Measurements from ENCODE around the gene GALNT14.

GALNT14 gene

DNA sequence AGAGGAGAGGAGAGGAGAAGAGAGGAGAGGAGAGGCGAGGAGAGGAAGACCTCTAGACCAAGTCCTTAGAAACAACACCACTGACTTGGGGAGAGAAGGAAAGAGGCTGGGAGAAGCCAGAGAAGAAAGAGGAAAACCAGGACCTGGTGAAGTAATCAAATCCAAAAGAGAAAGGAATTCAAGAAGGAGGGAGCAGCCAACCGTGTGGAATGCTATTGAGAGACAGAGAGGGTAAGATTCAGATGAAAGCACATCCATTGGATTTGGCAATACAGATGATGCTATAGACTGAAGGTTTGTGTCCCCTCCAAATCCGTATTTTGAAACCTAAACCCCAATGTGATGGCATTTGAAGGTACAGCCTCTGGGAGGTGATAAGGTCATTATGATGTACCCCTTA lies 50.7 kb downstream of the GALNT14 start:
- DNase-seq (ENCODE audit: low read depth), result no peak

DNA sequence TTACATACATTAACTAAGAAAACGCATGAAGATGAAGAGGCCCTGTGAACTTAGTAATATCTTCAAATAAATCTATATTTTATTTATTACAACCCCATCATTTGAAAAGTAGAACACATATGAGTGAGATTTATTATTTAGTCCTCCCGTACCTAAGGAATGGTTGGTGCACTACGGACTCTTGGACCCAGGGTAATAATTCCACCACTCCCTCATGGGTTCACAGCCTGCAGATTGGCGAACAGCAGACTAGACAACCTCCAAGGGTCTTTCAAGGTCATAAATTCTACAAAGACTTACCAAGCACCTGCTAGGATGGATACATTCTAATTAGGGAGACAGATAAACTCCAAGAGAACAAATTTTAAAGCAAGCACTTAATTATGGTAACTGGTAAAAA lies 51.6 kb downstream of the GALNT14 start:
- DNase-seq (ENCODE audit: low read depth), result no peak

GRCh38 chr2:31083234-31083993 lies 54.8 kb downstream of the GALNT14 start:
- DNase-seq (ENCODE audit: low read depth), result no peak

DNA sequence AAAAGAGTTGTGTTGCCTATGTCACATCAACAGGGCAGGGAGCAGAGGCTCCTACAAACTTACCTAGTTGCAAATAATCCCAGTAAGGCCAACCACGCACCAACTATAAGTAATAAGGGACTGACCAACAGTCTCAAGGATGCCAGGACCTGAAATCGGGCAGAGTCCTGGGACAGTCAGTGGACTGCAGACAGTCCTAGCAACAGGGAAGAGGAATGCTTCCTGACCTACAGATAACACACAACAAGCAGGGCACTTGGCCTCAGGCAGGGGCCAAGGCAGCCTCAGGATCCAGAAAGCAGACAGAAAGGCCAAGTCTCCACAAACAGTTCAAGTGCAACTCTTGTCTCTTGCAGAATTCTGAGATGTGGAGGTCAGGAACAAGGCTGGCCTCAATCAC lies 56.2 kb downstream of the GALNT14 start:
- no peak for DNase-seq (ENCODE audit: low read depth)

GRCh38 chr2:31081492-31081891 lies 56.7 kb downstream of the GALNT14 start:
- DNase-seq (ENCODE audit: low read depth), result no peak

GRCh38 chr2:31080361-31080760 lies 57.9 kb downstream of the GALNT14 start:
- no peak for DNase-seq (ENCODE audit: low read depth)

DNA sequence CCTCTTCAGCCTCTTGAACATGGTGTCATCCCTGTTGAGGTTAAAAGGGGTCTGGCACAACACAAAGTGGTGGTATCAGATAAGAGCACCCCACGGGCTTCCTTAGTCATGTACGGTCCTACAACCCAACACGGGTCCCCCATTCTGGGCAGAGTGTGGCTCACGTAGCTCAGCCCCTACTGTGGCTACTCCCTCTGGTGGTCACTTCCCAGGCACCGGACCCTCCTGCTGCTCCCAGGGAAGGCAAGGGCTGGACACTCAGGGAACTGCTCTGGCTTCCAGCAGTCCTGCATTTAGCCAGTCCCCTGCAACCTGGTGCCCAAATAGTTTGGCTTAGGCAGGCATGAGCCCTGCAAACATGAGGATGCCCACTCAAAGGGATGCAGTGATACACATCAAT lies 58.6 kb downstream of the GALNT14 start:
- no peak for DNase-seq (ENCODE audit: low read depth)

DNA sequence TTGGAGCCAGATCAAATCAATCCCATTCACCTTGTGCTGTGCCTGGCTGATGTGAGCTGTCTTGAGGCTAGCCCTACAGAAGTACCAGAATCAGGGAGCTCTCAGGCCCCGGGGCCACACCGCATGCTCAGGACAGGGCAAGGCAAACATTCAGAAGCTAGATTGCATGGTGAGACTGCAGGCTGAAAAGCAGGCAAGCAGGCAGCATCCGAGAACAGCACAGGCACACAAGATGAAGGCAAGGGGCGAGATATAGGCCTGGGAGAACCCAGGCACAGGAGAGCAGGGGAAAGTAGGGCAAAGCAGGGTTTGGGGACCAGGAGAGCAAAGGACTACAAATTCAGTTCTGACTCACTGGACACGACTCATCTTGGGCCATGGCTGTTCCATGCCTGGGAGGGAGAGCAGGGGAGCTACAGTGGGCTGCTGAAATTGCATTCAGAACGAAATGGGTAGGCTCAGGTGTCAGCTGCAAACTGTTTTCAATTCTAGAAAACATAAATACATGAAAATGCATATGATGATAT lies 59.6 kb downstream of the GALNT14 start:
- no peak for DNase-seq (ENCODE audit: low read depth)

DNA sequence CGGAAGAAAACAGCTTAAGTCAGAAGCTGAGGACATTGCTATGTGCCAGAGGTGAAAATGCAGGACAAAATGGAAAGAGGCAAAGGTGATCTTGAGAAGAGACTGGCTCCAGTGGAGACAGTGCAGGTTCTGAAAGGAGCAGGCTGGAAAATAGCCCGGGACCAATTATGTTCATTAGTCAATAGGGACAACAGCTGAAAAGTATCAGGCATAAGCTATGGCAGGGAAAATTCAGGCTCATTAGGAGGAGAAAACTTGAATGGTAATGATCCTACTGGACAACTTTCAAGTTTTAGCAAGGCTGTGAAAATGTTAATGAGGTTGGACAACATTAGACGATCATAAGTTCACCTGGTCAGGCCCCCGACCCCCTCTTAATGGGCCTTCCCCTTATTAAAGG lies 60.2 kb downstream of the GALNT14 start:
- no peak for DNase-seq (ENCODE audit: low read depth)

GRCh38 chr2:31075941-31076590 lies 62.2 kb downstream of the GALNT14 start:
- DNase-seq (ENCODE audit: low read depth), result no peak

DNA sequence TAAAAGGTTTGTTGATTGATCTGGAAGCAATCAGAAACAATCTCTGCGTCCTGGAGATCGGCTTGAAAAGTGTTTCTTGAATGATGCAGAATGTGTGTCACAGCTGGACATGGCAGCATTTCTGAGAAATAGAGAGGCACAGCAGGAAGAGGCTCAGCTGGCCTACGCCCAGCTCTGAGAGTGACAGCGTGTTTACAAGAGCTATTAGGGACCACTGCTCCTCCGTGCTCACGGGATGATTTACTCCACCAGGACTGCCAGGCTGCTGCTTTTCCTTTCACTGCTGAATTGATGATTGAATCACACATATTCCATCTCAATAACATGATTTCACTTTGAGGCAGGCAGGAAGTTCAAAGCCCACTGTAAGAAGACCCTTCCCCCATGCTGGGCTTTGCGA lies 62.8 kb downstream of the GALNT14 start:
- DNase-seq (ENCODE audit: low read depth), result no peak

GRCh38 chr2:31071741-31072140 lies 66.5 kb downstream of the GALNT14 start:
- DNase-seq (ENCODE audit: low read depth), result no peak

DNA sequence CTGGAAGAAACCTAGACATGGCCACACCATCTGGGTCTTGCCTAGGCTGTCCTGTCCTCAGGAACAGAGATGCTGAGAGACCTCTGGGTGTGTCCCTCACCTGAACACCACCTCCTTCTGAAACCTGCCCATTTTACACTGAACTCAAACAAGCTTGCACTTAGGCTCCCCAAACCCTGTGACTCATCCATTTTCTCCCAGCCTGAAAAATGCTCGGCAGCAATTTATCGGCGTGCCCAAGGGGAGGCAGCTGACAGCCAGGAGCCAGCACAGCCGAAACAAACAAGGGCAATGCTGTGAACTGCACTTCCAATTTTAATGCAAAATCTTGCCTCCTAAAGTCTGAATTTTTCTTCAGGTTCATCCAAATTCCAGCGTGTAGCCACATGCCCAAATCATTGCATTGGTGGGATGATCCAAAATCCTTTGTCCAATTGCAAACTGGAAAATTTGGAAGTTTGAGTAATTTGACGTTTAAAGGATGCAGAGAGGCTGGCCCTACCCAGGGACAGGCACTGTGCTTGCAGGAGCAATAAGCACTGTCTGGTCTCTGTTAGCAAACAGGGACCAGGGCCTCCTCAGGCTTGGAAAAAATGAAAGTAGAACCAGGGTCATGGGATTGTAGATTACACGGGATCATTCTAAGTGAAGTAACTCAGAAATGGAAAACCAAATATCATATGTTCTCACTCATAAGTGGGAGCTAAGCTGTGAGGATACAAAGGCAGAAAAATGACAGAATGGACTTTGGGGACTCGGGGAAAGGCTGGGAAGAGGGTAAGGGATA lies 67.7 kb downstream of the GALNT14 start:
- no peak for DNase-seq (ENCODE audit: low read depth)

- no peak for DNase-seq (ENCODE audit: low read depth)
Observed at GRCh38 chr2:31069643-31070325, 68.5 kb downstream of the GALNT14 start.

- no peak for DNase-seq (ENCODE audit: low read depth)
Observed at GRCh38 chr2:31067259-31067658, 71.0 kb downstream of the GALNT14 start.

DNA sequence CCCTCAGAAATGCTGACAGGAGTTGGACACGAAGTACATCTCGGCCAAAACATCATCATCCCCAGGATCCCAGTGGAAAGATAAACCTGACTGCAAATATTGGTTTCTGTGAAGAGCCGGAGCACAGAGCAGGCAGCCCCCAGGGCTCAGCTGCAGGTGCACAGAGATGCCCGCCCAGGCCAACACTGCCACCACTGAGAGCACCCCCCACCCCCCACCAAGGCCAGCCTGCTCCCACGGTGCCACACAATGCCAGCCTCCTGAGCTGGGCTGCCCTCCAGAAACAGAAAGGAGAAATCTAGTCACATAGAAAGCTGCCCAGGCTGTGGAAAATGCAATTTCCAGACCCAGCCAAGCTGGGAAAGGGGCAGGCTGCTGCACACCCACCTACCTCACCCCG lies 71.7 kb downstream of the GALNT14 start:
- DNase-seq (ENCODE audit: low read depth), result no peak

- DNase-seq (ENCODE audit: low read depth), result no peak
Observed at GRCh38 chr2:31066086-31066485, 72.2 kb downstream of the GALNT14 start.

DNA sequence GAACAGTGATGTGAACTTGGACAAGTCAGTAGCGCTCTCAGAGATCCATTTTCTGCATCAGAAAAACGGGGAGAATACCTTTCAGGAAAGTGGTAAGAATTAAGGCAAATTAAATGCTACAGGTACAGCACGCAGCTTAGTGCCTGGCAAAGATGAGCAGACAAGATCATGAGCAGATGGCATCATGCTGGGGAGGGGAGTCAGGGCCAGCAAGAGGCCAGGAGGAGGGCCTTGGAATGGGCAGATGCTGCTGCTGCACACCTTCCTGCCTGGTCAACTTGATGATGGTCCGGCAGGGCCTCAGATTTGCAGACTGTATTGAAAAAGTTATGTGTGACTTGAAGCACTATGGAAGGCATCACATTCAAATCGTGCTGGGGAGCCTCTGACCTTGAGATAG lies 72.9 kb downstream of the GALNT14 start:
- no peak for DNase-seq (ENCODE audit: low read depth)

- DNase-seq (ENCODE audit: low read depth), result no peak
Observed at GRCh38 chr2:31060397-31060796, 77.8 kb downstream of the GALNT14 start.

DNA sequence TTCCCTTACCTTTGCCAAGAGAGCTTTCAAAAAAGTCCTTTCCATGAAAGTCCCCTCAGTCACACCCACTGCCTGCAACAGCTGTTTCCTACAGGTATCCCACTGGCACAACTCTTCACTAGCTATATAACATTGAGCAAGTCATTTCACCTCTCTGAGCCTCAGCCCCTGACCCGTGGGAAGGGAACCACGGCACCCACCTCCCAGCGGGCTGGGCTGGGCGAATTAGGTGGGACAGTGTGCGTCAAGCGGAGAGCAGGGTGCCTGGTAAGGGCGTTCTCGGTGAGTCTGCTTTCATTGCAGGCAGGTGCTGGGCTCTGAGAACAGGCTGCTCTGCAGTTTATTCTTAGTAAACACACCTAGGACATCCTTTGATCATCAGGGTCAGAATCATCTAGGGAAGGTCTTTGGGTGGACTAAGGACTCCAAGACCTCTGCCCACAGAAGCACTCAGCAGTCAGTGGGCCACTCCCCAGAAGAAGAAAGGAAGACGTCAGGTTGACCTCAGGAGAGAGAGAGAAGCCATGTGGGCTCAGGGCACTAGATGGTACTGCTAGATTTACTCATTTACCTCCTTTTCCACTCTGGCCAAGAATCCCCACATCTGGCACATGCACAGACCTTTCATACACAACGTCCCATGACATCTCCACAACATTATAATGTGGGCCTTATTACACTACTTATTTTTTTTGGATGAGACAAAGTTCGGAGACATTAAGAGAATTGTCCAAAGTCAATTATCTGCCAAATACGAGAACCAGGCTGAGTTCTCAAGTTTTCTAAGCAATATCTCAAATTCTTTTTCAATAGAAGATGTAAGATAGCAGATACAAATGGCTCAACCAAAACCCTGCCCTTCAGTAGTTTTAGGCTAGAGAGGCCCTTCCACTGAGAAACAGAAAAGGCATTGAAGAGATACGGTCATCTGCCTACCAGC lies 79.9 kb downstream of the GALNT14 start:
- DNase-seq (ENCODE audit: low read depth), result no peak

GRCh38 chr2:31057691-31058090 lies 80.5 kb downstream of the GALNT14 start:
- DNase-seq (ENCODE audit: low read depth), result no peak

Measured in activated T-helper 9 cell treated with anti-CD3 and anti-CD28 coated beads, Interleukin-2, amount 50 U/mL, for 16 hours (primary cell).